ENCODE measurements around the gene RPP30.

- no peak for TF ChIP-seq SPI1 (IDR thresholded peaks at IDR 0.05; ENCODE audit: low read depth, low read length)
- TF ChIP-seq TAF1 (IDR thresholded peaks at IDR 0.05; ENCODE audit: low read depth, low read length): no peak
Observed at GRCh38 chr10:90937645-90938258, 66.0 kb downstream of the RPP30 start.
